Measurements from ENCODE around the gene DCLRE1C.
"Not testable (repeated sequence)": the region's sequence is repeated elsewhere in the genome, so short reads cannot be mapped to it uniquely, and the experiment has no call there.

GRCh38 chr10:14864871-14865270, 89.0 kb downstream of the DCLRE1C start:
- not testable (repeated sequence) for TF ChIP-seq CTCF, POLR2A (IDR thresholded peaks at IDR 0.05)
